K562 (cell line): ENCODE results near the gene MIB2. TPM values are rescaled to one million over a fixed set of nuclear protein-coding genes. Genes with fewer than 3 reads are reported as not detected.

Experiments used
- DACH1 ChIP-seq: fragments of 450-650 bp; IDR thresholded peaks from 2 replicates; pipeline ENCODE4 v1.6.1; 2018; ENCODE audit not compliant: partially characterized antibody
- MAFG ChIP-seq: fragments of 450-650 bp; conservative IDR thresholded peaks from 2 replicates; pipeline ENCODE4 v1.6.1; 2016; ENCODE audit warnings: missing genetic modification characterization, missing compliant biosample characterization
- RBFOX2 ChIP-seq: fragments of 200-400 bp; formaldehyde crosslinking; IDR thresholded peaks from 2 replicates; pipeline ENCODE4 v1.6.1; 2017; ENCODE audit warnings: low read depth, mild to moderate bottlenecking, low read length, moderate library complexity
- SMC3 ChIP-seq: conservative IDR thresholded peaks from 2 replicates; pipeline ENCODE4 v1.6.1; 2011; ENCODE audit warnings: low read depth, low read length, improper control_type of control experiment; ENCODE audit not compliant: insufficient read depth
- polyA plus RNA-seq, 8 experiments: library from polyadenylated mRNA; depleted of rRNA in 4 of 8; stranded (reverse) in 5 of 8; unstranded in 3 of 8; fragments of >200 nt; fragmentation: Nextera tagmentation in 2 of 8; fragmentation: Illumina TruSeq in 1 of 8; extraction: Ambion mirVana in 2 of 8; extraction: Trizol in 1 of 8; gene quantifications; 2 replicates each; pipeline versions ENCODE4 v1.2.1 to v1.2.3, GENCODE V29; 2011 to 2014; ENCODE audit warnings: inconsistent platforms in 1 of 8, missing spikeins in 1 of 8
- total RNA-seq, 7 experiments: library from RNA; depleted of rRNA in 6 of 7; stranded (reverse); fragments of >200 nt in 6 of 7; fragmentation: Illumina TruSeq in 2 of 7; extraction: Trizol in 2 of 7; gene quantifications; 2 replicates each; pipeline versions ENCODE4 v1.2.1 to v1.2.3, GENCODE V29; 2011 to 2021; ENCODE audit warnings: low replicate concordance in 1 of 7
- TF ChIP-seq, protein P1 (sequence below): IDR thresholded peaks from 2 replicates; pipeline ENCODE4 v1.6.1; 2011; ENCODE audit warnings: borderline replicate concordance, low read depth, mild to moderate bottlenecking, moderate library complexity, low read length; ENCODE audit not compliant: insufficient read depth, poor library complexity, severe bottlenecking
- TF ChIP-seq, protein P2 (sequence below): sonication (generic); formaldehyde crosslinking; IDR thresholded peaks from 2 replicates; pipeline ENCODE4 v1.8.0; 2022; ENCODE audit warnings: mild to moderate bottlenecking, missing genetic modification reagents
- TF ChIP-seq, protein P3 (sequence below), 2 experiments: fragments of 450-650 bp; formaldehyde crosslinking in 1 of 2; IDR thresholded peaks; 2 replicates each; pipeline versions ENCODE4 v1.4.0 to v1.6.1; 2014 to 2020; ENCODE audit warnings: mild to moderate bottlenecking in 2 of 2, borderline replicate concordance in 1 of 2, low read depth in 1 of 2

MIB2 gene
- total and polyA plus RNA-seq, 9 of the 15 experiments (the other 6 are each of a cell fraction or from before 2014, with no cell fraction given) = 0.04 to 17.0 (median 4.9) TPM; not detected in 1

DNA sequence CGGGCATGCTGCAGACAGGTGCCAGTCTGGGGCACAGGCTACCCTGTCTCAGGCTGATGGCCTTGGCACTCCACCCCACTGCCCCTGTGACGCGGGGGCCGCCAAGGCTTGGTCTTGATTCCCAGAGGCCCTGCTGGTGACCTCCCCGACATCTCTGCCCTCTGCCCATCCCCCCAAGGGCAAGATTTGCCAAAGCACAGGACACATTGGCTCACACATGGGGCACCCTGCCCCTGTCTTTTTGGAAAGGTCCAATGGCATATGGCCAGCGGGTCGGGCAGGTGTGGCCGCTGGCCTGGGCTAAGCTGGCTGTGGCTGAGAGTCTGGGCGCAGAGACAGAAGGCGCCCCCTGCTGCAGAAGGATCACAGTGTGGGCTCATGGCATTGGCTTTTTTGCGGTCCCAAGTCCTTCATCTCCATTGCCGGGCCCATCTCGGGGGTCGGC, 4.6 kb downstream of the MIB2 start (continued):
- TF ChIP-seq, protein P1, sequence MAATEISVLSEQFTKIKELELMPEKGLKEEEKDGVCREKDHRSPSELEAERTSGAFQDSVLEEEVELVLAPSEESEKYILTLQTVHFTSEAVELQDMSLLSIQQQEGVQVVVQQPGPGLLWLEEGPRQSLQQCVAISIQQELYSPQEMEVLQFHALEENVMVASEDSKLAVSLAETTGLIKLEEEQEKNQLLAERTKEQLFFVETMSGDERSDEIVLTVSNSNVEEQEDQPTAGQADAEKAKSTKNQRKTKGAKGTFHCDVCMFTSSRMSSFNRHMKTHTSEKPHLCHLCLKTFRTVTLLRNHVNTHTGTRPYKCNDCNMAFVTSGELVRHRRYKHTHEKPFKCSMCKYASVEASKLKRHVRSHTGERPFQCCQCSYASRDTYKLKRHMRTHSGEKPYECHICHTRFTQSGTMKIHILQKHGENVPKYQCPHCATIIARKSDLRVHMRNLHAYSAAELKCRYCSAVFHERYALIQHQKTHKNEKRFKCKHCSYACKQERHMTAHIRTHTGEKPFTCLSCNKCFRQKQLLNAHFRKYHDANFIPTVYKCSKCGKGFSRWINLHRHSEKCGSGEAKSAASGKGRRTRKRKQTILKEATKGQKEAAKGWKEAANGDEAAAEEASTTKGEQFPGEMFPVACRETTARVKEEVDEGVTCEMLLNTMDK = peak; percentile 78
- TF ChIP-seq DACH1 = no peak
- TF ChIP-seq SMC3 = peak; percentile 43; the same call in 1 of the 2 replicates
- TF ChIP-seq, protein P2, sequence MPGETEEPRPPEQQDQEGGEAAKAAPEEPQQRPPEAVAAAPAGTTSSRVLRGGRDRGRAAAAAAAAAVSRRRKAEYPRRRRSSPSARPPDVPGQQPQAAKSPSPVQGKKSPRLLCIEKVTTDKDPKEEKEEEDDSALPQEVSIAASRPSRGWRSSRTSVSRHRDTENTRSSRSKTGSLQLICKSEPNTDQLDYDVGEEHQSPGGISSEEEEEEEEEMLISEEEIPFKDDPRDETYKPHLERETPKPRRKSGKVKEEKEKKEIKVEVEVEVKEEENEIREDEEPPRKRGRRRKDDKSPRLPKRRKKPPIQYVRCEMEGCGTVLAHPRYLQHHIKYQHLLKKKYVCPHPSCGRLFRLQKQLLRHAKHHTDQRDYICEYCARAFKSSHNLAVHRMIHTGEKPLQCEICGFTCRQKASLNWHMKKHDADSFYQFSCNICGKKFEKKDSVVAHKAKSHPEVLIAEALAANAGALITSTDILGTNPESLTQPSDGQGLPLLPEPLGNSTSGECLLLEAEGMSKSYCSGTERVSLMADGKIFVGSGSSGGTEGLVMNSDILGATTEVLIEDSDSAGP (CRISPR knock-in tag) = no peak
- TF ChIP-seq RBFOX2 = peak; percentile 17; the same call in 1 of the 2 replicates
- TF ChIP-seq, protein P3, sequence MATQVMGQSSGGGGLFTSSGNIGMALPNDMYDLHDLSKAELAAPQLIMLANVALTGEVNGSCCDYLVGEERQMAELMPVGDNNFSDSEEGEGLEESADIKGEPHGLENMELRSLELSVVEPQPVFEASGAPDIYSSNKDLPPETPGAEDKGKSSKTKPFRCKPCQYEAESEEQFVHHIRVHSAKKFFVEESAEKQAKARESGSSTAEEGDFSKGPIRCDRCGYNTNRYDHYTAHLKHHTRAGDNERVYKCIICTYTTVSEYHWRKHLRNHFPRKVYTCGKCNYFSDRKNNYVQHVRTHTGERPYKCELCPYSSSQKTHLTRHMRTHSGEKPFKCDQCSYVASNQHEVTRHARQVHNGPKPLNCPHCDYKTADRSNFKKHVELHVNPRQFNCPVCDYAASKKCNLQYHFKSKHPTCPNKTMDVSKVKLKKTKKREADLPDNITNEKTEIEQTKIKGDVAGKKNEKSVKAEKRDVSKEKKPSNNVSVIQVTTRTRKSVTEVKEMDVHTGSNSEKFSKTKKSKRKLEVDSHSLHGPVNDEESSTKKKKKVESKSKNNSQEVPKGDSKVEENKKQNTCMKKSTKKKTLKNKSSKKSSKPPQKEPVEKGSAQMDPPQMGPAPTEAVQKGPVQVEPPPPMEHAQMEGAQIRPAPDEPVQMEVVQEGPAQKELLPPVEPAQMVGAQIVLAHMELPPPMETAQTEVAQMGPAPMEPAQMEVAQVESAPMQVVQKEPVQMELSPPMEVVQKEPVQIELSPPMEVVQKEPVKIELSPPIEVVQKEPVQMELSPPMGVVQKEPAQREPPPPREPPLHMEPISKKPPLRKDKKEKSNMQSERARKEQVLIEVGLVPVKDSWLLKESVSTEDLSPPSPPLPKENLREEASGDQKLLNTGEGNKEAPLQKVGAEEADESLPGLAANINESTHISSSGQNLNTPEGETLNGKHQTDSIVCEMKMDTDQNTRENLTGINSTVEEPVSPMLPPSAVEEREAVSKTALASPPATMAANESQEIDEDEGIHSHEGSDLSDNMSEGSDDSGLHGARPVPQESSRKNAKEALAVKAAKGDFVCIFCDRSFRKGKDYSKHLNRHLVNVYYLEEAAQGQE (IDR thresholded peaks at IDR 0.05; ENCODE audit: borderline replicate concordance) = peak; percentile 53; the same call in 1 of the 2 replicates
- TF ChIP-seq, protein P3 (CRISPR knock-in tag; IDR thresholded peaks at IDR 0.05; ENCODE audit: low read depth) = no peak
- no peak for TF ChIP-seq MAFG (tag)
